NOMO-1 treated with dmso at 0.1 percent for 144 hours (cell line): ENCODE measurements around the gene HPCAL1.
"Not testable (repeated sequence)": the region's sequence is repeated elsewhere in the genome, so short reads cannot be mapped to it uniquely, and the experiment has no call there.

Source experiments
- DNase-seq: peaks from one replicate; lab custom pipeline; 2025; ENCODE audit not compliant: unreplicated experiment; lab: John Stamatoyannopoulos, UW

HPCAL1 gene

GRCh38 chr2:10452956-10453904, 150.5 kb downstream of the HPCAL1 start:
- DNase-seq, result no peak

- no peak for DNase-seq
These were observed 151.2 kb downstream of the HPCAL1 start for GRCh38 chr2:10453905-10454298.

- DNase-seq, result no peak
These were observed 151.8 kb downstream of the HPCAL1 start for GRCh38 chr2:10454505-10454904.

- not testable (repeated sequence) for DNase-seq
These were observed 154.5 kb downstream of the HPCAL1 start for GRCh38 chr2:10457195-10457594.

GRCh38 chr2:10457846-10458598, 155.3 kb downstream of the HPCAL1 start:
- no peak for DNase-seq

- no peak for DNase-seq
These were observed 157.7 kb downstream of the HPCAL1 start for GRCh38 chr2:10460366-10460796.

- no peak for DNase-seq
These were observed 159.7 kb downstream of the HPCAL1 start for GRCh38 chr2:10462178-10463083.

GRCh38 chr2:10465910-10466309, 163.2 kb downstream of the HPCAL1 start:
- DNase-seq, result no peak

- DNase-seq, result no peak
These were observed 164.1 kb downstream of the HPCAL1 start for GRCh38 chr2:10466801-10467200.

- DNase-seq, result no peak
These were observed 164.7 kb downstream of the HPCAL1 start for GRCh38 chr2:10467401-10467800.

GRCh38 chr2:10469301-10469700, 166.6 kb downstream of the HPCAL1 start:
- DNase-seq, result no peak

GRCh38 chr2:10469955-10470608, 167.4 kb downstream of the HPCAL1 start:
- no peak for DNase-seq

- DNase-seq, result no peak
These were observed 168.4 kb downstream of the HPCAL1 start for GRCh38 chr2:10471046-10471571.

- DNase-seq, result no peak
These were observed 169.3 kb downstream of the HPCAL1 start for GRCh38 chr2:10471955-10472354.

GRCh38 chr2:10473121-10473756, 170.5 kb downstream of the HPCAL1 start:
- no peak for DNase-seq

GRCh38 chr2:10475221-10475722, 172.6 kb downstream of the HPCAL1 start:
- DNase-seq, result no peak

- DNase-seq, result no peak
These were observed 173.3 kb downstream of the HPCAL1 start for GRCh38 chr2:10475811-10476660.

GRCh38 chr2:10476723-10477442, 174.2 kb downstream of the HPCAL1 start:
- DNase-seq, result no peak
